Left cardiac atrium (tissue), 4 donors: ENCODE measurements around the gene ITSN1. TPM values are rescaled to one million over a fixed set of nuclear protein-coding genes. Genes with fewer than 3 reads are reported as not detected.
A peak's percentile ranks its signal among the peaks of the same experiment; 100 is the strongest.
"Not testable (repeated sequence)": the region's sequence is repeated elsewhere in the genome, so short reads cannot be mapped to it uniquely, and the experiment has no call there.

Experiments
- ATAC-seq, 2 donors: fragments of 200-7000 bp; cut with Tn5 transposase; one replicate each; pipeline ENCODE4 v1.9.1; 2020; ENCODE audit warnings: mild to moderate bottlenecking in 2 of 2, moderate library complexity in 2 of 2
- DNase-seq: peaks from one replicate; pipeline ENCODE4 v3.0.0-alpha.2; 2020
- intact Hi-C, 2 donors: fragments of 100-400 bp; cut with DNase I; formaldehyde crosslinking; loops; one replicate each; pipeline versions ENCODE4 v1.14.1 to v1.15.1; 2022 to 2023
- long read RNA-seq: library from polyadenylated mRNA; unstranded; transcript quantifications from one replicate; pipeline ENCODE4 v2.0.0, GENCODE V29; 2021
- total RNA-seq, 2 donors: library from RNA; stranded (reverse); fragmentation: NEBNext Ultra II Directional; extraction: Animal tissue kit (Norgen Biotek cat#: 25700); gene quantifications; one replicate each; pipeline ENCODE4 v1.2.1, GENCODE V29; 2021
- donor health status: DM: no; HTN: yes; CAD: no.
- donor health status: DM: no; HTN: yes; CAD: no; lungs with severe emphysema.
- donor health status: DM: yes; HTN: yes; CAD: no.
- donor health status: Dilated cardiomyopathy.

The ITSN1 gene
- total RNA-seq, result 10 to 100 TPM; 59.2 to 75.3 TPM
- long read RNA-seq, full-length matches to known transcripts, result 1 of 57 reads
- long read RNA-seq, partial matches to known transcripts, result 43 of 57 reads
- long read RNA-seq, other reads (novel, unspliced or antisense), result 13 of 57 reads

GRCh38 chr21:33642027-33642895 lies at the start of gene ITSN1:
TSS of gene ITSN1 (plus strand) at chr21:33642501. CDS start at chr21:33718829, 76,328 bp downstream.
- DNase-seq, result peak; percentile 100
- ATAC-seq, result peak; percentile 89 to 95
- intact Hi-C loops, result loop anchor here in 1 of 2 donors (10.0 kb wide), 2 partner anchors 113 to 253 kb away; no protein-coding TSS in a partner anchor

GRCh38 chr21:33598051-33598450 lies 44.2 kb upstream of the ITSN1 start:
- intact Hi-C loops, result loop anchor here in 1 of 2 donors (10.0 kb wide), 1 partner anchor 53 kb away; the partner anchor contains the start of genes GART and SON
- DNase-seq, result no peak

GRCh38 chr21:33608559-33608958 lies 33.7 kb upstream of the ITSN1 start:
- intact Hi-C loops, result no loop called here
- DNase-seq (no peak), ATAC-seq (no peak)

More at GRCh38 chr21:33598051-33598450, 44.2 kb upstream of the ITSN1 start:
- no peak for ATAC-seq

GRCh38 chr21:33611006-33611744 lies 31.1 kb upstream of the ITSN1 start:
- DNase-seq (no peak), ATAC-seq (no peak)
- intact Hi-C loops, result no loop called here

- intact Hi-C loops, ATAC-seq, DNase-seq: not testable (repeated sequence)
Observed at GRCh38 chr21:33617565-33617964, 24.7 kb upstream of the ITSN1 start.

GRCh38 chr21:33618407-33618806 lies 23.9 kb upstream of the ITSN1 start:
- ATAC-seq (no peak), DNase-seq (no peak)
- intact Hi-C loops, result no loop called here

- DNase-seq, result no peak
- intact Hi-C loops, result no loop called here
- ATAC-seq, result no peak
Observed at GRCh38 chr21:33619726-33620125, 22.6 kb upstream of the ITSN1 start.

- intact Hi-C loops, result no loop called here
- no peak for DNase-seq
- ATAC-seq, result no peak
Observed at GRCh38 chr21:33622253-33622652, 20.0 kb upstream of the ITSN1 start.

- ATAC-seq, intact Hi-C loops, DNase-seq: not testable (repeated sequence)
Observed at GRCh38 chr21:33626151-33626550, 16.1 kb upstream of the ITSN1 start.

GRCh38 chr21:33634254-33634653 lies 8.0 kb upstream of the ITSN1 start:
- DNase-seq, result no peak
- intact Hi-C loops, result no loop called here

GRCh38 chr21:33640697-33641351 lies 1.5 kb upstream of the ITSN1 start:
- DNase-seq (no peak), ATAC-seq (no peak)
- intact Hi-C loops, result loop anchor here in 1 of 2 donors (10.0 kb wide), 2 partner anchors 114 to 254 kb away; no protein-coding TSS in a partner anchor

More at GRCh38 chr21:33634254-33634653, 8.0 kb upstream of the ITSN1 start:
- ATAC-seq, result no peak

- ATAC-seq, result peak; percentile 89 to 93
- intact Hi-C loops, result loop anchor here in 1 of 2 donors (10.0 kb wide), 2 partner anchors 113 to 253 kb away; no protein-coding TSS in a partner anchor
- peak; percentile 100 for DNase-seq
Observed at GRCh38 chr21:33641352-33642026, 812 bp upstream of the ITSN1 start, which contains the start of gene CRYZL1. TSS of gene CRYZL1 (minus strand) at chr21:33641741. CDS start at chr21:33631551, 10,190 bp downstream.

GRCh38 chr21:33642896-33643657 lies 776 bp downstream of the ITSN1 start:
- intact Hi-C loops, result loop anchor here in 1 of 2 donors (10.0 kb wide), 2 partner anchors 112 to 252 kb away; no protein-coding TSS in a partner anchor
- peak; percentile 56 for DNase-seq
- peak; percentile 0 to 5 for ATAC-seq

- intact Hi-C loops, result loop anchor here in 1 of 2 donors (10.0 kb wide), 2 partner anchors 111 to 251 kb away; no protein-coding TSS in a partner anchor
- DNase-seq (no peak), ATAC-seq (no peak)
Observed at GRCh38 chr21:33643658-33644311, 1.5 kb downstream of the ITSN1 start.

GRCh38 chr21:33644383-33645074 lies 2.2 kb downstream of the ITSN1 start:
- intact Hi-C loops, result loop anchor here in 1 of 2 donors (10.0 kb wide), 2 partner anchors 110 to 250 kb away; no protein-coding TSS in a partner anchor
- DNase-seq, result peak; percentile 49
- no peak for ATAC-seq

GRCh38 chr21:33645730-33646129 lies 3.4 kb downstream of the ITSN1 start:
- intact Hi-C loops, result loop anchor here in 1 of 2 donors (10.0 kb wide), 2 partner anchors 109 to 249 kb away; no protein-coding TSS in a partner anchor
- no peak for ATAC-seq

More at GRCh38 chr21:33645730-33646129, 3.4 kb downstream of the ITSN1 start:
- no peak for DNase-seq
